Ishikawa (cell line): ENCODE results near the gene WDR89.
A peak's percentile ranks its signal among the peaks of the same experiment; 100 is the strongest.

Experiments
- CEBPB ChIP-seq: IDR thresholded peaks from 2 replicates; pipeline ENCODE4 v1.6.1; 2012
- CREB1 ChIP-seq: IDR thresholded peaks from 2 replicates; pipeline ENCODE4 v1.6.1; 2012; ENCODE audit warnings: low read depth
- EGR1 ChIP-seq: IDR thresholded peaks from 2 replicates; pipeline ENCODE4 v1.6.1; 2012
- EP300 ChIP-seq: IDR thresholded peaks from 2 replicates; pipeline ENCODE4 v1.6.1; 2012; ENCODE audit warnings: borderline replicate concordance
- FOXM1 ChIP-seq: IDR thresholded peaks from 2 replicates; pipeline ENCODE4 v1.6.1; 2012; ENCODE audit warnings: low read depth, borderline replicate concordance
- MAX ChIP-seq: IDR thresholded peaks from 2 replicates; pipeline ENCODE4 v1.6.1; 2012
- NFIC ChIP-seq: IDR thresholded peaks from 2 replicates; pipeline ENCODE4 v1.6.1; 2012
- RAD21 ChIP-seq: IDR thresholded peaks from 2 replicates; pipeline ENCODE4 v1.6.1; 2012; ENCODE audit warnings: low read depth
- REST ChIP-seq: IDR thresholded peaks from 2 replicates; pipeline ENCODE4 v1.6.1; 2012; ENCODE audit warnings: low read depth, mild to moderate bottlenecking
- TAF1 ChIP-seq: IDR thresholded peaks from 2 replicates; pipeline ENCODE4 v1.6.1; 2012; ENCODE audit warnings: low read depth, mild to moderate bottlenecking
- TCF12 ChIP-seq: IDR thresholded peaks from 2 replicates; pipeline ENCODE4 v1.6.1; 2012; ENCODE audit warnings: low read depth
- TEAD4 ChIP-seq: IDR thresholded peaks from 2 replicates; pipeline ENCODE4 v1.6.1; 2012
- USF1 ChIP-seq: IDR thresholded peaks from 2 replicates; pipeline ENCODE4 v1.6.1; 2012
- YY1 ChIP-seq: IDR thresholded peaks from 2 replicates; pipeline ENCODE4 v1.6.1; 2012; ENCODE audit warnings: low read depth
- ZBTB7A ChIP-seq: IDR thresholded peaks from 2 replicates; pipeline ENCODE4 v1.6.1; 2012; ENCODE audit warnings: low read depth

The WDR89 gene

GRCh38 chr14:63632932-63633514, 8.6 kb downstream of the WDR89 start:
- TF ChIP-seq YY1: no peak
- TF ChIP-seq RAD21: peak; percentile 37; the same call in 1 of the 2 replicates

- no peak for TF ChIP-seq EP300
- no peak for TF ChIP-seq RAD21
- no peak for TF ChIP-seq CEBPB
- no peak for TF ChIP-seq MAX
- no peak for TF ChIP-seq TEAD4
- no peak for TF ChIP-seq YY1
- no peak for TF ChIP-seq NFIC
- no peak for TF ChIP-seq CREB1
- no peak for TF ChIP-seq TCF12
- TF ChIP-seq ZBTB7A: no peak
- no peak for TF ChIP-seq REST
- TF ChIP-seq FOXM1: no peak
- no peak for TF ChIP-seq TAF1
- TF ChIP-seq EGR1: no peak
- no peak for TF ChIP-seq USF1
Measured at GRCh38 chr14:63624701-63625100, 17.0 kb downstream of the WDR89 start.

- TF ChIP-seq USF1 (no peak), EP300 (no peak), FOXM1 (no peak), TCF12 (no peak), TAF1 (no peak), TEAD4 (no peak)
Measured at GRCh38 chr14:63624203-63624602, 17.5 kb downstream of the WDR89 start.

- no peak for TF ChIP-seq EP300
Measured at GRCh38 chr14:63616015-63616414, 25.7 kb downstream of the WDR89 start.

- TF ChIP-seq ZBTB7A: no peak
- no peak for TF ChIP-seq TCF12
- no peak for TF ChIP-seq FOXM1
- no peak for TF ChIP-seq RAD21
- TF ChIP-seq REST: no peak
- no peak for TF ChIP-seq CREB1
- TF ChIP-seq TAF1: no peak
- no peak for TF ChIP-seq YY1
- no peak for TF ChIP-seq EP300
- TF ChIP-seq CEBPB: no peak
Measured at GRCh38 chr14:63614679-63615363, 26.9 kb downstream of the WDR89 start.

GRCh38 chr14:63611078-63611477, 30.6 kb downstream of the WDR89 start:
- TF ChIP-seq REST (no peak), FOXM1 (no peak), ZBTB7A (no peak), USF1 (no peak), YY1 (no peak), CEBPB (no peak), EGR1 (no peak), RAD21 (no peak), TEAD4 (no peak), EP300 (no peak), TCF12 (no peak), CREB1 (no peak), NFIC (no peak)
